RWPE2 (cell line): ENCODE data around the gene C15orf40.

Source experiments
- ATAC-seq: fragments of 200-7000 bp; cut with Tn5 transposase; 3 replicates; pipeline ENCODE4 v1.9.1; 2021; ENCODE audit warnings: low read depth
- DNase-seq: peaks from one replicate; pipeline ENCODE4 v3.0.0-alpha.2; 2020; ENCODE audit warnings: low spot score
- H3K27ac ChIP-seq: fragments of 450-650 bp; 2 replicates; pipeline ENCODE4 v1.5.1; 2017; ENCODE audit warnings: mild to moderate bottlenecking; ENCODE audit not compliant: poor library complexity, severe bottlenecking
- H3K27me3 ChIP-seq: fragments of 250-450 bp; sonication (Bioruptor Pico); 2 replicates; pipeline ENCODE4 v1.5.1; 2021; ENCODE audit warnings: mild to moderate bottlenecking, moderate library complexity; ENCODE audit not compliant: insufficient read depth, poor library complexity, severe bottlenecking
- H3K36me3 ChIP-seq: fragments of 250-450 bp; sonication (Bioruptor Pico); 2 replicates; pipeline ENCODE4 v1.5.1; 2020; ENCODE audit warnings: low read depth, mild to moderate bottlenecking, moderate library complexity
- H3K4me1 ChIP-seq: fragments of 250-450 bp; sonication (Bioruptor Pico); 2 replicates; pipeline ENCODE4 v1.5.1; 2021; ENCODE audit warnings: mild to moderate bottlenecking, moderate library complexity; ENCODE audit not compliant: insufficient read depth, poor library complexity, severe bottlenecking
- H3K4me3 ChIP-seq: fragments of 250-450 bp; sonication (Bioruptor Pico); 2 replicates; pipeline ENCODE4 v1.5.1; 2021; ENCODE audit warnings: mild to moderate bottlenecking, moderate library complexity; ENCODE audit not compliant: severe bottlenecking
- H3K9me3 ChIP-seq: fragments of 250-450 bp; sonication (Bioruptor Pico); 2 replicates; pipeline ENCODE4 v1.5.1; 2021; ENCODE audit warnings: mild to moderate bottlenecking, moderate library complexity; ENCODE audit not compliant: severe bottlenecking
- CTCF ChIP-seq: fragments of 450-650 bp; IDR thresholded peaks from one replicate; pipeline ENCODE4 v1.5.1; 2017; ENCODE audit warnings: mild to moderate bottlenecking, moderate library complexity; ENCODE audit not compliant: poor library complexity, severe bottlenecking

C15orf40 gene

DNA sequence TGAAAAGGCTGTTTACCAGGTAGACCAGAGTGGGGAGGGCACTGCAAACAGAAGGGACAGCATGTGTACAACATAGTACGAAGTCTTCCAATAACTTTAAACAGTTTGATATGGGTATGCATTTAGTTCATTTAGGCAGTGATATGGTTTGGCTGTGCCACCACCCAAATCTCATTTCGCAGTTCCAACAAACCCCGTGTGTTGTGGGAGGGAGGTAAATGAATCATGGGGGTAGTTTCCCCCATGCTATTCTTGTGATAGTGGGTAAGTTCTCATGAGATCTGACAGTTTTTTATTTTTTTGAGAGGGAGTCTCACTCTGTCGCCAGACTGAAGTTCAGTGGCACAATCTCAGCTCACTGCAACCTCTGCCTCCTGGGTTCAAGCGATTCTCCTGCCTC, 33.0 kb downstream of the C15orf40 start:
- no peak for DNase-seq
- no peaks in the 10 kb centered on the region for H3K9me3 ChIP-seq
- no peaks in the 10 kb centered on the region for H3K36me3 ChIP-seq
- H3K27ac ChIP-seq, result no peak overlapping the region
- ATAC-seq, result no peak
- no peaks in the 10 kb centered on the region for H3K27me3 ChIP-seq
- no peak overlapping the region for H3K4me3 ChIP-seq
- no peak for TF ChIP-seq CTCF
- no peaks in the 10 kb centered on the region for H3K4me1 ChIP-seq

DNA sequence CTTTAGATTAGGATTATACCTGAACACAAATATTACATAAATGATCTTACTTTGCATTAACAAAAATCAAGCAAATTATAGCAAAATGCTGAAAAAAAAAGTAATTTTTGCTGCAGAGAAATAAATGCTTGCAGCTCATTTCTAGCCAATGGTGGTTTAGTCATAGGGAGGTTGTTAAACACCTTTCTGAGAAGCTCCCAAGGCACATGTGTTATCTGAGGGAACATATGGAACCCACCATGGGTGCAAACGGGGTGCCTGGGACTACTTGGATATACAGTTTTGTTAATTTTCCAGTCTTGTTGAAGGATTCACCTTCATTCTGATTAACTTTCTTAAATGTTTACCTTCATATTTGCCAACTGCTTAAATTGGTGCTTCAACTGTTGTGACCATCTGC, 34.4 kb downstream of the C15orf40 start:
- DNase-seq, result no peak

GRCh38 chr15:82972990-82973389, 38.4 kb downstream of the C15orf40 start:
- Histone ChIP-seq H3K4me3 (no peak overlapping the region), H3K9me3 (no peaks in the 10 kb centered on the region), H3K4me1 (no peaks in the 10 kb centered on the region), H3K36me3 (no peaks in the 10 kb centered on the region), H3K27me3 (no peaks in the 10 kb centered on the region), H3K27ac (no peak overlapping the region)
- no peak for DNase-seq
- ATAC-seq, result no peak
- no peak for TF ChIP-seq CTCF

More for the DNA sequence above, 34.4 kb downstream of the C15orf40 start:
- Histone ChIP-seq H3K4me3 (no peak overlapping the region), H3K27ac (no peak overlapping the region), H3K4me1 (no peaks in the 10 kb centered on the region), H3K27me3 (no peaks in the 10 kb centered on the region), H3K36me3 (no peaks in the 10 kb centered on the region), H3K9me3 (no peaks in the 10 kb centered on the region)
- no peak for ATAC-seq
- TF ChIP-seq CTCF, result no peak

DNA sequence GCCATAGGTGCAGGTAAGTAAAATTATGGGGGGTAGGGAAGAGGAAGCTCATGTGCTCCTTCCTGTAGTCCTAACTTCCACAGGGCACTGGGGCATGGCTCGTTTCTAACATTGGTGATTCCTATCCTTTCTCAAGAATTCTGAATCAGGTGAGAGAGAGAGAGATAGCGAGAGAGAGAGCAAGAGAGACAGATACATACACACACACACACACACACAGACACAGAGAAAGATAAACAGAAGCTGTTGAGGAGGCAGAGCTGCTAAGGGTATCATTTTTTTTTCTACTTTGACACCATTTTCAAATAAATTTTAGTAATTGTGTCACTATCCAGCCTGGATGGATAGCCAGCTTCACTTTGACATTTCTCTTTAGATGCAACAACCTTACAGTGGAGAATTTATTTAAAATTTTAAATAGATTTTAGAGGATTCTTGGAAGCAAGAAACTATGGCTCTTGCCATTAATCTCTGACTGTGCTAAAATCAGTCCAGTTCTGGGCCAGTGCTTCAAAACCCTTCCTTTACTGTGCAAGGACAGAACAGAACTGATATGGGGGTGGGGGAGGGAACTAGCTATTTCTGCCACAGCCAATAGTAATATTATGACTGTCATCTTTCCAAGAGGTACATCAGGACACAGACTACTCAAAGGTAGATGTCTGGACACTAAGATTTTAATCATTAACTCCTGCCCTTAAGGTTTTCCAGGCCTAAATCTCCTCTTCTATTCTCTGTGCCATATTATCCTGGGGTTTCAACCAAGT, 40.0 kb downstream of the C15orf40 start:
- H3K4me1 ChIP-seq, result no peaks in the 10 kb centered on the region
- no peak overlapping the region for H3K27ac ChIP-seq
- ATAC-seq, result no peak

More for the DNA sequence above, 40.0 kb downstream of the C15orf40 start:
- H3K4me3 ChIP-seq, result no peak overlapping the region
- no peaks in the 10 kb centered on the region for H3K36me3 ChIP-seq
- TF ChIP-seq CTCF, result no peak
- DNase-seq, result no peak
- no peaks in the 10 kb centered on the region for H3K9me3 ChIP-seq
- no peaks in the 10 kb centered on the region for H3K27me3 ChIP-seq
